Common myeloid progenitor, CD34-positive (primary cell): ENCODE results near the gene PLCB3.
A peak's percentile ranks its signal among the peaks of the same experiment; 100 is the strongest.

ENCODE experiments used
- CTCF ChIA-PET: fragments of 350-600 bp; sonication (Branson Sonifier 250); formaldehyde crosslinking; loops from one replicate; lab custom pipeline; 2021; ENCODE audit warnings: antibody characterized with exemption; lab: Charles Lee
- POLR2A ChIA-PET: fragments of 350-600 bp; sonication (Branson Sonifier 250); formaldehyde crosslinking; loops from one replicate; lab custom pipeline; 2021; ENCODE audit warnings: antibody characterized with exemption; lab: Charles Lee
- DNase-seq, 3 donors: peaks; one replicate each; pipeline versions ENCODE4 v3.0.0 to v3.0.0-alpha.2; 2013
- H3K27ac ChIP-seq, 2 experiments: 1 replicate in 1 of 2; 2 replicates in 1 of 2; pipeline ENCODE4 v1.7.0; 2013; ENCODE audit warnings: inconsistent platforms in 2 of 2, low read length in 2 of 2, mild to moderate bottlenecking in 2 of 2, low read depth in 1 of 2, moderate library complexity in 1 of 2; ENCODE audit not compliant: severe bottlenecking in 2 of 2, insufficient read depth in 1 of 2, poor library complexity in 1 of 2
- H3K27me3 ChIP-seq, 5 experiments: replicated peaks in 2 of 5; 1 replicate in 3 of 5; 2 replicates in 2 of 5; pipeline versions ENCODE4 v1.6.1 to v1.7.0; 2013; ENCODE audit warnings: low read length in 4 of 5, mild to moderate bottlenecking in 2 of 5, moderate library complexity in 2 of 5, inconsistent platforms in 1 of 5; ENCODE audit not compliant: insufficient read depth in 5 of 5, control insufficient read depth in 4 of 5
- H3K36me3 ChIP-seq, 4 experiments: 1 replicate in 2 of 4; 2 replicates in 2 of 4; pipeline versions ENCODE4 v1.6.1 to v1.7.0; 2013; ENCODE audit warnings: low read length in 3 of 4, control low read depth in 1 of 4, mild to moderate bottlenecking in 1 of 4; ENCODE audit not compliant: control insufficient read depth in 4 of 4, insufficient read depth in 4 of 4
- H3K4me1 ChIP-seq, 4 experiments: 1 replicate in 3 of 4; 2 replicates in 1 of 4; pipeline versions ENCODE4 v1.6.1 to v1.7.1; 2013; ENCODE audit warnings: low read length in 3 of 4, mild to moderate bottlenecking in 3 of 4, control low read depth in 1 of 4, inconsistent platforms in 1 of 4, moderate library complexity in 1 of 4; ENCODE audit not compliant: control insufficient read depth in 4 of 4, insufficient read depth in 4 of 4; ENCODE audit errors: control extremely low read depth in 1 of 4
- H3K4me3 ChIP-seq, 7 experiments: 1 replicate in 4 of 7; 2 replicates in 3 of 7; pipeline versions ENCODE4 v1.5.1 to v1.7.0; 2013; ENCODE audit warnings: mild to moderate bottlenecking in 7 of 7, low read length in 6 of 7, moderate library complexity in 6 of 7, inconsistent platforms in 2 of 7, low read depth in 2 of 7, control low read depth in 1 of 7; ENCODE audit not compliant: insufficient read depth in 4 of 7, control insufficient read depth in 1 of 7; ENCODE audit errors: extremely low read depth in 1 of 7
- H3K9me3 ChIP-seq, 5 experiments: 1 replicate in 4 of 5; 2 replicates in 1 of 5; pipeline versions ENCODE4 v1.6.1 to v1.7.1; 2013; ENCODE audit warnings: low read length in 4 of 5, mild to moderate bottlenecking in 2 of 5, inconsistent platforms in 1 of 5, low read depth in 1 of 5, moderate library complexity in 1 of 5; ENCODE audit not compliant: control insufficient read depth in 4 of 5, insufficient read depth in 2 of 5; ENCODE audit errors: control extremely low read depth in 1 of 5
- WGBS: methylation state at CpG from one replicate; pipeline ENCODE4 v1.1.5; 2013; ENCODE audit not compliant: insufficient coverage; 5-methylcytosine and 5-hydroxymethylcytosine counted together

Gene PLCB3

DNA sequence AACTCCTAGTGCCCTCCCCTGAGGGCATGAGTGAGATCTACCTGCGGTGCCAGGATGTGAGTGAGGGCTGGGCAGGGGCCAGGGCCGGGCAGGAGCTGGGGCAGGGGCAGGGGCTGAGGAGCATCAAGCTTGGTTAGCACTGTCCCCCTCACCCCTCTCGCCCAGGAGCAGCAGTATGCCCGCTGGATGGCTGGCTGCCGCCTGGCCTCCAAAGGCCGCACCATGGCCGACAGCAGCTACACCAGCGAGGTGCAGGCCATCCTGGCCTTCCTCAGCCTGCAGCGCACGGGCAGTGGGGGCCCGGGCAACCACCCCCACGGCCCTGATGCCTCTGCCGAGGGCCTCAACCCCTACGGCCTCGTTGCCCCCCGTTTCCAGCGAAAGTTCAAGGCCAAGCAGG is 31.1 kb upstream of the PLCB3 start:
- peaks cover 9 to 68% (median 49%) of the 10 kb centered on the region in 4 experiments for H3K36me3 ChIP-seq
- peaks cover 0 to 10% (median 6%) of the 10 kb centered on the region in 4 experiments for H3K4me1 ChIP-seq
- no peaks in the 10 kb centered on the region for H3K27me3 ChIP-seq
- whole genome bisulfite sequencing, result 100% methylated on average over 16 of the region's 17 CpGs
- H3K4me3 ChIP-seq, result no peak overlapping the region
- ChIA-PET POLR2A (interaction anchor here (0.6 to 0.9 kb wide), 2 partner anchors 10 to 284 kb away, joined by 3 read pairs; no protein-coding TSS in a partner anchor), CTCF (interaction anchor here (16.0 kb wide), 1 partner anchor 12 kb away, joined by 321 read pairs; the partner anchor contains the start of gene FERMT3)
- H3K27ac ChIP-seq, result no peak overlapping the region
- DNase-seq, result no peak
- no peaks in the 10 kb centered on the region for H3K9me3 ChIP-seq

- WGBS, result 98% methylated on average over 8 of the region's 14 CpGs
- DNase-seq, result no peak
- Histone ChIP-seq H3K4me1 (peaks cover 0 to 16% (median 11%) of the 10 kb centered on the region in 4 experiments), H3K4me3 (no peak overlapping the region), H3K9me3 (no peaks in the 10 kb centered on the region), H3K27ac (no peak overlapping the region), H3K36me3 (peaks cover 9 to 63% (median 49%) of the 10 kb centered on the region in 4 experiments), H3K27me3 (no peaks in the 10 kb centered on the region)
- ChIA-PET POLR2A (no interaction called here), CTCF (interaction anchor here (16.0 kb wide), 1 partner anchor 13 kb away, joined by 321 read pairs; the partner anchor contains the start of gene FERMT3)
These were observed 30.5 kb upstream of the PLCB3 start for GRCh38 chr11:64220798-64221197.

DNA sequence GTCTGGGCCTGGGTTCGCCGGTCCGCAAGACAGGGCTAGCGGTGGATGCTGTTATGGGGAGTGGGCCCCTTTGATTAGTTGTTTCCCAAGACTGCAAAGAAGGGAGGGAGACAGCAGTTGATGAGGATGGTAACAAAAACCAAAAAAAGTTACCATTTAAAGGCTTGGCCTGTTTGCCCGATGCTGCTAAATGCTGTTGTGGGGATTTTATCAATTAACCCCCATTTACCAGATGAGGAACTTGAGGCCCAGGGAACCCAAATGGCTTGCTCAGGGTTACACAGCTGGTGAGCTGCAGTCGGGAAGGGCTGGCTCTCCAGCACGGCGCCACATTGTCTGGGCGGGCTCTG is 28.7 kb upstream of the PLCB3 start:
- no peak for DNase-seq
- no peak overlapping the region for H3K4me3 ChIP-seq
- 83% methylated on average over 7 of the region's 9 CpGs for WGBS
- H3K27ac ChIP-seq, result no peak overlapping the region
- peaks cover 0 to 32% (median 26%) of the 10 kb centered on the region in 4 experiments for H3K4me1 ChIP-seq
- ChIA-PET POLR2A (interaction anchor here (2.1 kb wide), 1 partner anchor 16 kb away, joined by 20 read pairs; the partner anchor contains the start of gene FERMT3), CTCF (interaction anchor here (0.8 to 16.0 kb wide), 4 partner anchors 14 to 34 kb away, joined by 3 to 321 read pairs (median 10); partner anchors contain the start of genes FERMT3, FKBP2 and PLCB3)
- H3K36me3 ChIP-seq, result peaks cover 5 to 55% (median 44%) of the 10 kb centered on the region in 4 experiments
- no peaks in the 10 kb centered on the region for H3K27me3 ChIP-seq
- no peaks in the 10 kb centered on the region for H3K9me3 ChIP-seq

DNA sequence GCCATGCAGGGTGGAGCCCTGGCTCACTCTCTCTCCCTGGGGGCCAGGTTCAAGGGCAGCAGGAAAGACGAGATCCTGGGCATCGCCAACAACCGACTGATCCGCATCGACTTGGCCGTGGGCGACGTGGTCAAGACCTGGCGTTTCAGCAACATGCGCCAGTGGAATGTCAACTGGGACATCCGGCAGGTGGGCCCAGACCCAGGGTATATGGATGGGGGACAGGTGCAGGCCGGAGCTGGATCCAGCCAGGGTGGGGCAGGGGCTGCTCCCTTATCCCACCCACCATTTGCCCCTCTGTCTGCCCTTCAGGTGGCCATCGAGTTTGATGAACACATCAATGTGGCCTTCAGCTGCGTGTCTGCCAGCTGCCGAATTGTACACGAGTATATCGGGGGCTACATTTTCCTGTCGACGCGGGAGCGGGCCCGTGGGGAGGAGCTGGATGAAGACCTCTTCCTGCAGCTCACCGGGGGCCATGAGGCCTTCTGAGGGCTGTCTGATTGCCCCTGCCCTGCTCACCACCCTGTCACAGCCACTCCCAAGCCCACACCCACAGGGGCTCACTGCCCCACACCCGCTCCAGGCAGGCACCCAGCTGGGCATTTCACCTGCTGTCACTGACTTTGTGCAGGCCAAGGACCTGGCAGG is 28.2 kb upstream of the PLCB3 start:
- WGBS, result 91% methylated on average over 18 of the region's 24 CpGs
- Histone ChIP-seq H3K36me3 (peaks cover 4 to 53% (median 41%) of the 10 kb centered on the region in 4 experiments), H3K27me3 (no peaks in the 10 kb centered on the region), H3K4me1 (peaks cover 0 to 32% (median 27%) of the 10 kb centered on the region in 4 experiments), H3K4me3 (no peak overlapping the region), H3K27ac (no peak overlapping the region), H3K9me3 (no peaks in the 10 kb centered on the region)
- CTCF ChIA-PET, result interaction anchor here (0.8 to 16.0 kb wide), 8 partner anchors 13 to 81 kb away, joined by 3 to 321 read pairs (median 4); partner anchors contain the start of genes FERMT3, FKBP2 and PLCB3
- POLR2A ChIA-PET, result interaction anchor here (1.0 to 2.1 kb wide), 2 partner anchors 9 to 16 kb away, joined by 3 to 20 read pairs; partner anchors contain the start of gene FERMT3
- DNase-seq, result no peak

DNA sequence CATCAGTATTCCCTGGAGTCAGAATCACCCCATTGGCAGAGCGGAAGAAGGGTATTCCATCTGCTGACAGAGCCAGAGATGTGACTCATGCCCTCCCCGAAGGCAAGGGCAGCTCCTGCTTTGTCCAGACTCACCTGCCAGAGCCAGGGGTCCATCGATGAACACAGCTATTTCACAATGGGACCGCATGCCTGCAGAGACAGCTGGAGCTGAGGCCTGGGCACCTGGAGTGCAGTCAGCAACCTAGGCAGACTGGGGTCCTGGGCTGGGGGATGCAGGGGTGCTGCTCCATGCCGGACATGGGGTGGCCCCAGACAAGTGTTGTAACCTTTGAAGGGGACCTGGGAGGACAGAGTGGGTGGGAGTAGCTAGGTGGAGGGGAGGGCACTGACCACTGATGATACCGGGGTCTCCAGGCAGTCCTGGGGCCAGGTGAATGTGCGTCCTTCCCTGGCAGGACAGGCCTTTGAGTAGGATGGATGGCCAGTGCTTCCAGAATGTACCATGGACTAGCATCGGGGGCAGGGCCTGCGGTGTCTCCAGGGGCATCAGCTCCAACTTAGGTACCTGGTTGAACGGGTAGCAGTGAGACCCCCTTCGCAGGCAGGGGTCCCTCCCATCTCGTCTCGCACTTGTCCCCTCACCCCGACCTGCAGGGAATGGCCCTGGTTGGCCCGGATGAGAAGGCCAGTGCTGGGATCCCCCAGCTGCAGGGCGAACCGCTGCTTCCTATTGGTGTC is 27.0 kb upstream of the PLCB3 start:
- H3K4me3 ChIP-seq, result no peak overlapping the region
- ChIA-PET CTCF (interaction anchor here (1.0 to 16.0 kb wide), 8 partner anchors 12 to 80 kb away, joined by 3 to 321 read pairs (median 4); partner anchors contain the start of genes FERMT3, FKBP2 and PLCB3), POLR2A (interaction anchor here (1.0 to 2.1 kb wide), 3 partner anchors 10 to 17 kb away, joined by 3 to 20 read pairs (median 3); partner anchors contain the start of gene FERMT3)
- peaks cover 4 to 45% (median 32%) of the 10 kb centered on the region in 4 experiments for H3K36me3 ChIP-seq
- H3K27ac ChIP-seq, result no peak overlapping the region
- H3K4me1 ChIP-seq, result peaks cover 0 to 34% (median 30%) of the 10 kb centered on the region in 4 experiments
- no peaks in the 10 kb centered on the region for H3K27me3 ChIP-seq
- no peak for DNase-seq
- 99% methylated on average over 16 of the region's 17 CpGs for WGBS
- H3K9me3 ChIP-seq, result no peaks in the 10 kb centered on the region

GRCh38 chr11:64224891-64225607 is 26.3 kb upstream of the PLCB3 start:
- Histone ChIP-seq H3K4me1 (peaks cover 0 to 42% (median 37%) of the 10 kb centered on the region in 4 experiments), H3K27ac (peak overlapping the region; percentile 33 to 87), H3K36me3 (peaks cover 3 to 40% (median 26%) of the 10 kb centered on the region in 4 experiments), H3K27me3 (no peaks in the 10 kb centered on the region), H3K4me3 (peak overlapping the region; percentile 35 to 93 (median 77)), H3K9me3 (no peaks in the 10 kb centered on the region)
- DNase-seq, result no peak
- 77% methylated on average over 21 of the region's 22 CpGs for WGBS
- POLR2A ChIA-PET, result interaction anchor here (0.6 to 3.1 kb wide), 4 partner anchors 13 to 210 kb away, joined by 3 to 27 read pairs (median 12); partner anchors contain the start of gene FERMT3
- CTCF ChIA-PET, result interaction anchor here (1.0 to 16.0 kb wide), 5 partner anchors 8 to 65 kb away, joined by 3 to 321 read pairs (median 6); partner anchors contain the start of genes FERMT3 and PLCB3
